ENCODE data around the gene PTCD2. TPM values are rescaled to one million over a fixed set of nuclear protein-coding genes. Genes with fewer than 3 reads are reported as not detected.

PTCD2 gene
- total RNA-seq, 1 experiment from 2014 or later = 19.3 TPM

- H2AFZ ChIP-seq (ENCODE audit: low read depth, low read length, poor library complexity, severe bottlenecking) = no peak overlapping the region
- ChIA-PET POLR2A (interaction anchor here (0.5 kb wide), 1 partner anchor 14 kb away, joined by 3 read pairs; no protein-coding TSS in a partner anchor), CTCF (no interaction called here), RAD21 (ENCODE audit: low non-redundant PET in 1 of 2, low total read pairs in 2 of 2, uncharacterized antibody in 2 of 2, unreplicated experiment in 2 of 2) (no interaction called here)
- DNase-seq (ENCODE audit: low read depth, low spot score) = peak; percentile 48
- no peaks in the 10 kb centered on the region for H4K20me1 ChIP-seq (ENCODE audit: insufficient read depth)
- H3K4me1 ChIP-seq (ENCODE audit: control insufficient read depth in 1 of 2, insufficient read depth in 2 of 2, low read length in 2 of 2) = peaks cover 10 to 28% of the 10 kb centered on the region in 2 experiments
- H3K36me3 ChIP-seq (ENCODE audit: control insufficient read depth in 1 of 2, insufficient read depth in 2 of 2, low read length in 2 of 2) = peaks cover 4 to 19% of the 10 kb centered on the region in 2 experiments; a peak in 3 of 4 replicates
- H3K9me2 ChIP-seq (ENCODE audit: insufficient read depth) = no peaks in the 10 kb centered on the region
- peak; percentile 96 for ATAC-seq
- no TSS peak for BruUV-seq (replicated peaks)
- H3K79me2 ChIP-seq (ENCODE audit: insufficient read depth, low read length) = no peaks in the 10 kb centered on the region
- H3K4me3 ChIP-seq (replicated peaks in 1 of 2; ENCODE audit: low read depth in 1 of 2, low read length in 2 of 2) = peak overlapping the region in 1 of 2 experiments; percentile 15; a peak in 2 of 4 replicates
- no peaks in the 10 kb centered on the region for H3K27me3 ChIP-seq (ENCODE audit: insufficient read depth, low read length)
- intact Hi-C loops (cut with micrococcal nuclease) = no loop called here
- no peaks in the 10 kb centered on the region for H3K9me3 ChIP-seq (ENCODE audit: control insufficient read depth in 1 of 2, insufficient read depth in 1 of 2, low read depth in 1 of 2, low read length in 2 of 2)
- H3K4me2 ChIP-seq (ENCODE audit: low read length) = peak overlapping the region; percentile 57
- 0 out of 2 replicates have a peak overlapping the region, but pooled peaks have one; percentile 15 for H3K9ac ChIP-seq (ENCODE audit: low read length)
- peak overlapping the region; percentile 47; the same call in 1 of the 2 replicates for H3K27ac ChIP-seq (ENCODE audit: low read depth, low read length)
- TF ChIP-seq JUND (IDR thresholded peaks at IDR 0.05) (peak; percentile 47; the same call in 1 of the 2 replicates), CEBPB (IDR thresholded peaks at IDR 0.05; ENCODE audit: low read depth) (0 out of 2 replicates have a peak, but pooled peaks have one; percentile 26), FOSL1 (IDR thresholded peaks at IDR 0.05; ENCODE audit: low read depth) (peak; percentile 47), MAX (IDR thresholded peaks at IDR 0.05) (no peak), CTCF (IDR thresholded peaks at IDR 0.05 in 2 of 3, conservative IDR thresholded peaks at IDR 0.05 in 1 of 3; ENCODE audit: borderline replicate concordance in 1 of 3, insufficient read depth in 1 of 3, low read depth in 2 of 3, low read length in 2 of 3) (no peak)
These were observed 27.7 kb downstream of the PTCD2 start for GRCh38 chr5:72347801-72348308.

GRCh38 chr5:72351376-72351775 lies 31.2 kb downstream of the PTCD2 start:
- Histone ChIP-seq H3K9ac (ENCODE audit: low read length) (no peak overlapping the region), H3K27me3 (ENCODE audit: insufficient read depth, low read length) (no peaks in the 10 kb centered on the region), H3K4me3 (replicated peaks in 1 of 2; ENCODE audit: low read depth in 1 of 2, low read length in 2 of 2) (no peak overlapping the region), H3K9me3 (ENCODE audit: control insufficient read depth in 1 of 2, insufficient read depth in 1 of 2, low read depth in 1 of 2, low read length in 2 of 2) (no peaks in the 10 kb centered on the region), H3K27ac (ENCODE audit: low read depth, low read length) (no peak overlapping the region), H4K20me1 (ENCODE audit: insufficient read depth) (no peaks in the 10 kb centered on the region), H3K79me2 (ENCODE audit: insufficient read depth, low read length) (no peaks in the 10 kb centered on the region), H3K36me3 (ENCODE audit: control insufficient read depth in 1 of 2, insufficient read depth in 2 of 2, low read length in 2 of 2) (peaks cover 0 to 6% of the 10 kb centered on the region in 2 experiments; a peak in 2 of 4 replicates), H2AFZ (ENCODE audit: low read depth, low read length, poor library complexity, severe bottlenecking) (no peak overlapping the region), H3K9me2 (ENCODE audit: insufficient read depth) (no peaks in the 10 kb centered on the region), H3K4me2 (ENCODE audit: low read length) (no peak overlapping the region), H3K4me1 (ENCODE audit: control insufficient read depth in 1 of 2, insufficient read depth in 2 of 2, low read length in 2 of 2) (peaks cover 10 to 24% of the 10 kb centered on the region in 2 experiments)
- BruUV-seq (replicated peaks) = no TSS peak
- TF ChIP-seq POLR2AphosphoS5 (IDR thresholded peaks at IDR 0.05; ENCODE audit: low read depth, low read length) (no peak), CEBPB (IDR thresholded peaks at IDR 0.05; ENCODE audit: low read depth) (no peak)
- POLR2A ChIA-PET = no interaction called here
- RAD21 ChIA-PET (ENCODE audit: low non-redundant PET in 1 of 2, low total read pairs in 2 of 2, uncharacterized antibody in 2 of 2, unreplicated experiment in 2 of 2) = no interaction called here
- CTCF ChIA-PET = no interaction called here
- ATAC-seq (no peak), DNase-seq (ENCODE audit: low read depth, low spot score) (no peak)
- intact Hi-C loops (cut with micrococcal nuclease) = no loop called here

Measured in HCT116 (cell line).